GM12801 (cell line): ENCODE results near the gene KCNB1.

ENCODE experiments used
- CTCF ChIP-seq: IDR thresholded peaks from one replicate; pipeline ENCODE4 v1.5.1; 2011; ENCODE audit warnings: control low read depth; ENCODE audit not compliant: insufficient read length; ENCODE audit errors: extremely low read depth

The KCNB1 gene

GRCh38 chr20:49361862-49362660 lies 120.4 kb downstream of the KCNB1 start:
- no peak for TF ChIP-seq CTCF

- no peak for TF ChIP-seq CTCF
Observed at GRCh38 chr20:49360242-49360968, 122.1 kb downstream of the KCNB1 start.

- TF ChIP-seq CTCF: no peak
Observed at GRCh38 chr20:49356676-49357075, 125.8 kb downstream of the KCNB1 start.

GRCh38 chr20:49354673-49355072 lies 127.8 kb downstream of the KCNB1 start:
- no peak for TF ChIP-seq CTCF

- TF ChIP-seq CTCF: no peak
Observed at GRCh38 chr20:49353348-49353747, 129.1 kb downstream of the KCNB1 start.

GRCh38 chr20:49352751-49353150 lies 129.7 kb downstream of the KCNB1 start:
- no peak for TF ChIP-seq CTCF

- TF ChIP-seq CTCF: no peak
Observed at GRCh38 chr20:49351775-49352174, 130.7 kb downstream of the KCNB1 start.
